Activated CD4-positive, alpha-beta T cell treated with anti-CD3 and anti-CD28 coated beads, Interleukin-2, Interleukin-6, amounts not matched to agents 100 ng/mL and 50 ng/mL, durations not matched to agents 16 hours and 8 hours (primary cell): ENCODE measurements around the gene AOPEP.

Source experiments
- DNase-seq: peaks from one replicate; pipeline ENCODE4 v3.0.0-alpha.2; 2020

Gene AOPEP

DNA sequence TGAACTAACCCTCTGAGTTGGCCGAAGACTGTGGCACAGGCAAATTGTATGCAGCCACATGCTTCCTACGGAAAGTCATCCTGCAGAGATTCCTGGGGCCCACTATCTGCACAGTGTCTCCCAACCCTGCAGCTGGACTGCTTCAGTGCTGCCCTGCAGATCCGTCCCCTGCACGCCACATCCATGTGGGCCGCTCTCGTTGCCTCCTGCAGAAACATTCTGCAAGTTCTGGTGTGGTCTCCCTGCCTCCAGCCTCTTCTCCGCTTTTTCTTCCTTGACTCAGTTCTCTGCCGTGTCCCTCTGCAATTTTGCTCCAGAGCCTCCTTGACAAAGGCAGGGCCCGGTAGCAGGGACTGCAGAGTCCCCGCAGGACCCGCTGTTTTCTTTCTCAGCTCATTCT, 249.0 kb downstream of the AOPEP start:
- DNase-seq: no peak

DNA sequence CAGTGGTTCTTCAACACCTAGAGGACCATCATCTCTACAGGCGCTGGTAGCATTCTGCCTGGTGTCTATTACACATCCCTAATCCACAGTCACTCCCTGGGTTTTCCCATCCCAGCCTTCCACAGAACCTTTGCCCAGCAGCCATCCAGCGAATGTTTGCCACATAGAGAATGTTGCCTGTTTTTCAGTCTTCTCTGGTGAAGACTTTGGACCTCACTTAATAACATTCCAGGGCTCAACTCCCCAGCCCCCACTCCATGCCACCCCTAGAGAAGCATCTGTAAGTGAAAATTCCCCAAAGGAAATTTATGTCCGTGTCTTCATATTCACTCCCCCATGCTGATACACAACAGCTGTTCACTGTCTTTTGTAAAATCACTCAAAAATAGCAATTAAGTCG, 249.6 kb downstream of the AOPEP start:
- no peak for DNase-seq

DNA sequence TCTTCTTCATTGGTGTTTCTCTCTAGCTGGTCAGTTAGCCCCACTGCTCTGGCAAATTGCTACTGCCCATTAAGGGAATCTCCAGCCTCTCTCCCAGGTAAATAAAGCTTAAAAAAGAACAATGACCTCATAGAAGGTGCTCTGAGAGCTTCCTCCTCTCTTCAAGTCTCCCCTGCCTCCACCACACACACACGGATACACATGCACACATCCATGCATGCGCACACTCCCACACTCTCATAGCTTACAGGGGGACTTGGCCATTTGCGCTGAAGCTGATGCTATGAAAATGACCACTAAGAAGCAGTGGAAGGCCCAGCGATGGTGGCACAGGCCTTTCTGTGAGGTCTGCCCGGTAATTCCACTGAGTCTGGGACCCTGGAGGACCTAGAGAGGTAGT, 250.9 kb downstream of the AOPEP start:
- no peak for DNase-seq

DNA sequence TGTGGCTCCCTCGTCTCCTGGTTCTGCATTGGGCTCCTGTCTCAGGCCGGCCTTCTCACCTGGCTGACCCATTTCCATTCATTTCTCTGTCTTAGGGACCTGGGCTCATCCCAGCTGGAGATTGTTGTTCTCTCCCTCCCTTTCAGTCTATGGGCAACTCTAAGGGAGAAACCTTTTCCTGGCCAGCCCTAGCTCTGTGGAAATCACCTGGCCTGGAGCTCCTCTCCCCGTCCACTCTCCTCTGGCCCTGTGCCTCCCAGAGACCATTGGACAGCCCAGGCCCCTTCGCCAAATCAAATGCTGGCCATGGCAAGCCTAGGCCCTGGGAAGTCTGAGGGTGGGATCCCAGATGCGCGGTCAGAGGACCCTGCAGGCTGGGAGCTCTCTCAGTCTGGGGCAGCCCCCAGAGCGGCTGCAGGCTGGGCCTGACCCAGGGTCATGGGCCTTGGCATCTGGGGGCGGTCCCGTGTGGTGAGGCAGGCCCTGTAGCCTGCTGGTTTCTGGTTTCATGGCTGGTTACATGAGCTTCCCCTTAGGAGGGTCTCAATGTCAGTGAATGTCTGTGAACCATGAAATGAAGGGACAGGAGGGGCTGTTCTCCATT, 253.5 kb downstream of the AOPEP start:
- DNase-seq: no peak

DNA sequence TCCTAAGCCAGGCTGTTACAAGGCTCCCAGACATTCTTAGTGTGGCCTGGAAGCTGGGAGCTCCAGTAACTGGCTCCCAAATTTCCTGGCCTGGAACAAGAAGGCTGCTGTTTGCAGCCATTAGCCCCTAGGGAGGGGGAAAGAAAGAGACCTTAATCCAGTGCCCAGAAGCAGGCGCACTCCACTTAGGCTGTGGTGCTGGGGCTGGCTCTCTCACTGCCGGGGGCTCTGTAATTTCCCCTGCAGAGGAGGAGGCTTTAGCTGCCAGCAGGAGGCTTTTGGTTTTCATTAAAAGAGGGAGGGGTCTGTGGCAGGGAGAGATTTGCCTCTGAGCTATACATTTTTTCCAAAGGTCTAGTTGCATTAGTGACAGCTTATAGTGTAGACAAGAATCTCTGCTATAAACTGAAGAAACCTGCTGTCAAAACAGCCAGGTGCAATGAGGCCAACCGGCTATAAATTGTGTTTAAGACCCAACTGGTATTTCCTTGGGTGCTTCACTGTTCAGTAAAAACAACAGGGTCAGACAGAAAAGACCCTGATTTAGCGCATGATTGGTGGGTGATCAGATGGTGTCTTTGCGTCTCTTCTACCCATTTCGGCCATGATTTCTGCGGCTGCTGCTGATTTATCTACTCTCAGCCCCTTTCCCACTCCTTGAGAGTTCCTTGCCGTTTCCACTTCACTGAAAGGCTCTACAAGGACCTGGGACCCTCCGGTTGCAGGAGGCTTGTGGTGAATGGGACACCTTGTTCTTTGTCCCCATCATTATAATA, 254.6 kb downstream of the AOPEP start:
- no peak for DNase-seq

DNA sequence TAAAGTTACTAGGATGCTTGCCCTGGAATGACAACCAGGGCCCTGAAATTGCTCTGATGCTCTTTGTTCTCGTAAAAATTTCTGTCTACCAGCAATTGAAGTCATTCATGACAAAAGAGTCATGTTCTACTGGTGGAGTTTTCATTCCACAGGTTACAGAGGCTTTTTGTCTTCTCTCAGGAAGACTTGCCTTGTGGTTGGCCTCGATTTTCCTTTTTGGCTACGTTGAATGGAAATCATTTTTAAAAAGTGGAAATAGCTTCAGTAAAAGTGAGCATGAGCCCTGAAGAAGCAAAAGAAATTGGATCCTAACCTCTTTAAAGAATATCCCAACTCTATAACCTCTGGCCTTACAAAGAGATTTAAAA, 255.2 kb downstream of the AOPEP start:
- DNase-seq: no peak

DNA sequence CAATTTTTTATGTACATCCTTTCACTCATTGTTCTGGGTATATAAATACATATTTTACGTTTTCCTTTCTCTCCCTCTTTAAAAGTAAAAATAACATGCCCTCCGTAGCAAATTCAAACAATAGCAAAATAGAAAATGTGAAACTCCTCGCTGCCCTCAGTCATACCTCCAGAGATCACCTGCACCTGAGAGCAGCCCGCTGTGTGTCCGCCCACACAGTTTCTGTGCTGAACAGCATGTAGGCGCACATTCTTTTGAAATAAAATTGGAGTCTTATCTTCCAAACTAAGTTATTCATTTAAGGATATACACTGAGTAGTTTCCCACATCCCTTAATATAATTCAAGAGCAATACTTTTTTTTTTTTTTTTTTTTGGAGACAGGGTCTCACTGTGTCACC, 255.7 kb downstream of the AOPEP start:
- no peak for DNase-seq

DNA sequence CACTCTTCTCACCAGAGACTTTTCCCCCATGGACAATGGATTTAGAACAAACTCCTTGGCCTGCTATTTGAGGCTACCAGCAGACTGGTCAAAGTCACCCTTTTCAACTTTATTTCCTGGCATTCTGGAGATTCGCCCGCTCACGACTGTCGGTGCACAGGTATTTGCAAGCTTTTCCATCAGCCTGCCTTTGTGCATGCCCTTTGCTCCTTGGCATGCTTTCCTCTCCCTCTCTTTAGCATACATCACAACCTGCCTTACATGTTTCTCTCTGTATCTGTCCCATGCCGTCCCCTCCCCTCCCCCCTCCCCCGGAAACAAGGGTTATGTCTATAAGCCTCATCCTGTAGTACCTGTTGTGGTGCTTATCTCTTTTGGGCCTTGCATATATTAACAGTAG, 257.1 kb downstream of the AOPEP start:
- DNase-seq: no peak

DNA sequence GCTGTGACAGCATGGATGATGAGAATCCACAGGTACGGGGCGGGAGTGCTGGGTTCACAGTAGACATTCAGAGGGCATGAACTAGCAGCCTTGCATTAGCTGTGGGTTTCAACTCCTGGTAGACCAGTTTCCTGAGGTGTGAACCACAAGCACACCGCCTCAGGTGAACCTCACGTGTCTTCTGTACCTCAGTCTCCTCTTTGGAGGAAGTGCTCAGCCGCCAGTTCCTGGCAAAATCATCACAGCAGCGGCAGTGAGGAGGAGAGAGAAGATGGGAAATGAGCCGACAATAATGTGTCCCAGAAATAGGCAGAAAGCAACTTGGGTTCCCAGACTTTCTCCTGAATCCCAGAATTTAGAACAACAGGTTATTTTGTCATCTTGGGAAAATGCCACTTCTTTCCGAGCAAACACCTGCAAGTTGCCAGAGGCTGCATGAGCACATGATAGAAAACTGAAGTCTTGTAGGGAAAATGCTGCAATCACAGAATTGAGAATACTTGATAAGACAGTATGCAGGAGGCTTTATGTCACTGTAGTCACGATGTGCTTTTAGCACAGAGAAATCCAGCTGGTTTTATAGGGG, 258.5 kb downstream of the AOPEP start:
- DNase-seq: no peak

DNA sequence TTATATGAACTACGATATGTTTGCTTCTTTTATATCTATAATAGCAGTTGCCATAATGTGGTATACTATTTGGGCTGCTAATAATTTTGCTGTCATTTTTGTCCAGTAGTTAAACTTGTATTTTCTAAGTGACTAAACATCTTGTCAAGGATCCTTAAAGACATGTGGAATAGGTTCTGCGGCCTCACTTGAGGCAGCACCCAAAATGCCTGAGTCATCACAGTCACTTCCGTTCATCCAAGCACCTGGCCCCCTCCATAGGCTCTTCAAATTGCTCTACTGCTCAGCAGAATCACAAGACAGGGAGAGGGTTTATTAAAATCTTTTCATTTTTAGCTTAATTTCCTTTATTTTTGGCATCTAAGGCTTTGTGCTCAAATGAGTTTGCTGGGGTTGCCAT, 259.1 kb downstream of the AOPEP start:
- no peak for DNase-seq

DNA sequence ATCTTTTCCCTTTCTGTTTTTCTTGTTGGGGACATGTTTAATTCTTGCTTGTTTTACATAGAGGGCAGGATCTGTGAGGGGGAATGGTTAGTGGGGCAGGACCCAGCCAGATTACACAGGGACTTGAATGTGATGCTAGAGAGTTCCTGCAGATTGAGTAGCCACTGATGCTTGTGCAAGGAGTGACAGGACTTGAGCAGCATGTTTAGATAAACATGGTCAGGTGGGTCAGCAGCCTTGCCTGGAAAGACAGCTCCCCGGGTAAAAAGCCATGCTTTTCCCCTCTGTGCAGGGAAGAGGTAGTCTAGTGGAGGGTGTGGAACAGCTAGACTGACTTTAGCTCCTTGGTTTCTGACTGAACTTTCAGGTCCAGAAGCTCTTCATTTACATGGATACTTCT, 261.2 kb downstream of the AOPEP start:
- DNase-seq: no peak

DNA sequence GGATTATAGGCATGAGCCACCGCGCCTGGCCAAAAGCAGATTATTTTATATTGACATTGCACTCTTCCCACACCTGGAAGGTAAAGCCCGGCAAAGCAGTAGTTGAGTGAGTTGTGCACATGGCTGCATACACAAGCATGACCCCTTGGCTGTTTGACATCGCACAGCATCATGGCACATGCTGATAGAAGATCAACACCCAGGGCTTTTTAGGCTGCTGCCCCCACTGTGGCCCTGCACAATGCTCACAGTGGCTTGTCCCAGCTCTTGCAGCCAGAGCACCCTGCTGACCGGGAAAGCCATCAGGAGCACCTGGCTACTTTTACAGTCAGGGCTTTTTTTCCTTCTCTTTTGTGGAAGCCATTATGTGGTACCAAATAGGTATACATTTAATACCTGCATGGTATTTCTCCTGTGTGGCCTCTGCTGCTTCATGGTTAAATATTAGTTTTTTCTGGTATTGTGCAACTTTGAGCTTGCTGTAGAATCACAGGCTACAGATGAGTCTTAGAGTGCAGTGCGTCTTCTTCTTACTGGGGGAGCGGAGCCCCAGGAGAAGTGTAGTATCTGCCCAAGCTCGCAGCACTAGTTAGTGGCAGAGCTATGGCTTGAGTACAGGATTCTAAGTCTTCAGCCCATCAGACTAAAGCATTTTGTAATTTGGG, 264.5 kb downstream of the AOPEP start:
- no peak for DNase-seq

DNA sequence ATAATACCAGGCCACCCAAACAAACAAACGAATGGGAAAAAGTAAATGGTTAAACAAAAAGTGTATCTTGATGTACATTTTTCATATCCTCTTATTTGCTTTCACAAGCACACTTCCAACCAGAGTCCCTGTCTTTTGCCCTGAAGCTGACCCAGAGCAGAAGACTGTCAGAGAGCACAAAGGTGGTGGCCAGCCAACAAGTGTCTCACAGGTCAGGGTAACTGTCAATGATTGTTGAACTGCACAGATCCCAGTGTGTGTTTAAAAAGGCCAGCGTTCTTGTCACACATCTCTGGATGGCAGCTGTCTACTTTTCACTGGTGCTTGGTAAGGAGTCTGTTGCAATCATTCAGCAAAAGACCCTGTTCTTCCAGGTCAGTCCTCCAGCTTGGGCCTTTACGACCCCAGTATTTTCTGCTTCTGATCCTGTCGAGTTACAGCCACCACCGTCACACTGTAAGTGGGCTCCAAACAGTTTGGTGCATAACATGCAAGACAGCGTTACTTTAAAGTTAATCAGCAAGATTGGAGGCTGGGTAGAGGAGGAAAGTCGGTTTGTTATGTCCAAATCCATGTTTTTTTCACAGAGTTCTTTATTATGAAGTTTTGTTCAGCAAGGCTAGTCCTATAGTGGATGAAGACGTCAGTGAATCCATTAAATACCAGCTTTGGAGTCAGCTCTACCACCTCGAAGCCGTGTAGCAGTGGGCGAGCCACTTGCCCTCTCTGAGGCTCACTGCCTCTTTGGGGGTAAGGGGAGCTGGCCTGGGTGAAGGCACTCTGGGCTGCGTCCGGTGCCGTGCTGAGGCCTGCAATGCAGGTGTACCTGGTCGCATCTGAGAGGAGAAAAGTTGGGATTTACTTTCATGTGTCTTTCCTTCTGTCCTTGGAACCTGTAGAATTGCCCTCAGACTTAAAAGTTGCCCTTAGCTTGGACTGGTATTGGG, 265.7 kb downstream of the AOPEP start:
- no peak for DNase-seq

DNA sequence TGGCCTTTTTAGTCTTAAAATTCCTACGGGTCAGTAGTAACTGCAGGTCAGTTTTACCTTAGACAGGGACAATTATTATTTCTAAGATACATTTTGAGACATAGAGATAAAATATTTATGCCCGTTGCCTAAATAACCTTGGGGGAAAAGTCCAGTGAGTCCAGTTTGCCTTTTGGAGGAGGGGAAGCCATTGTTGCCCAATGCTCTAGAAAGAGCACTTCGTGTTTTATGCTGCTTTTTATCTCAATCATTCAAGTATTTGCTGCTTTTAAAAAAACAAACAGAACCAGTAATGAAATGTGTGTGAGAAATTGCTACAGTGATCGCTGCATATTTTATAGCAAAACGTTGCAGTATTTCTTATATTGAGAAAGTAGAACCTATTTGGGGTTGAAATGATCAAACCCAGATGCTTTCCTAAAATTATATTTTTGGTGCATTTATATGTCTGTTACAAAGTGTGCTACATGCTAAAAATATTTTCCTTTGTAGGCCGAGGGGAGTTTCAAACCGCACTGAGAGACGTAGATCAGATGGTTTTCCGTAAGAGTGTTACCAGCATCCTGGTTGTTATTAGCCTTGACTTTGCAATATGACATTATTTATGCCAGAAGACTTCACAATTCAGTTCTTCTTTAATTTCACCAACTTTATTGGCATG, 266.8 kb downstream of the AOPEP start:
- DNase-seq: no peak

DNA sequence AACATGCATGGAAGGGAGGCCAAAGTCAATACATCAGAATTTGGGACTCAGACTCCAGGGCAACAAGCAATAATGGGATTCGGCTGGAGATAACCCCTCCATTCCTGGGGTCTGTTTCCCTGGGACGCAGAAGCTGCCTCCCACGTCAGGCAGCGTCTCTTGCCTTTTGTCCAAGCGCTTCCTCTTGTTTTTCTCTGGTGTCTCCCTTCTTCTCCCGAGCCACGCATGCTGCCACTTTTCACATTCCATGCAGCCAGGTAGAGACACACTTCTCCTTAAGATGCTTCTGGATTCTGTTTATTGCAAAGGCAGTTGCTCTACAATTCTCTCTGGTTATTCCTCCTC, 267.3 kb downstream of the AOPEP start:
- no peak for DNase-seq

DNA sequence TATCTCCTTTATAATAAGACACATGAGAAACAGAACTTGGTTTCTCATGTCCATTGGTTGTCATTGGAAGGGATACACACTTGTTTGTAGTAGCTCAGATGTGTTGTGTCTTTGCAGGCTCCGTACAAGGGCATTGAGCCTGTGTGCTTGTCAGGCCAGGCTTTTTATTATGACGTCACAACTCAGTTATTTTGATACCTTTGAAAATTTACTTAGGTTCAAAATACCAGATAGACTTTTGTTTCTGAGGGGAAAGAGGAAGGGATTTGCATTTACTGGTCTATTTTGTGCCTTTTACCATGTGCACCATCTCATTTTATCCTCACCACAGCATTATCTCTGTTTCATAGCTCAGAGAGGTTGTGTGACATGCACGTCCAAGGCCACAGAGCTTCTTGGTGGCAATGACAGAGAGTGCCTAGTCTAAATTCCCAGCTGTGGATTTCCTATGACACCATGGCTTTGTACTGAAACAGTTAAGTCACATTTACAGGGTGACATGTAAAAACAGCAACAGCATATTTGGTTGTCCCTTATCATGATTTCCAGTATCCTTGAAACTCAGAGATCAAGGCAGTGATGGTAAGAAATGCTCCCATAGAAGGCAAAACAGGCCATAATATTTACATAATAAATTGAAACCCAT, 268.7 kb downstream of the AOPEP start:
- no peak for DNase-seq

DNA sequence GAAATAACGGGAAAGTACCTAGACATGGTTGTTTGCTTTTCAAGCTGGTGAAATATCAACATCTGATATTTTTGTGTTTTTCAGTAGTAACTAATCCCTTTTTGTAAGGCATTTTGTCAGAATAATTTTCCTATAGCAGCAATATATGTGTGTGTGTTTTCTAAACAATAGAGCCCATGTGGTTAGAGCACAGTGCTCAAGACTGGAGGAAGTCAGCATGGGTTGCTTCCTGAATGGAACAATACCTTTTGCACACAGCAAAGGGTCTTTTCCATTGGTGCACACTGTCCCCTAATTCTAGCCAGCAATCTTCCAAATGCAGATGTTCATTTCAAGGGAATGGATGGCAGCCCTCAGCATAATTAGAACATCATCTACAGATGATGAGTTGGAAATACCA, 270.1 kb downstream of the AOPEP start:
- no peak for DNase-seq

DNA sequence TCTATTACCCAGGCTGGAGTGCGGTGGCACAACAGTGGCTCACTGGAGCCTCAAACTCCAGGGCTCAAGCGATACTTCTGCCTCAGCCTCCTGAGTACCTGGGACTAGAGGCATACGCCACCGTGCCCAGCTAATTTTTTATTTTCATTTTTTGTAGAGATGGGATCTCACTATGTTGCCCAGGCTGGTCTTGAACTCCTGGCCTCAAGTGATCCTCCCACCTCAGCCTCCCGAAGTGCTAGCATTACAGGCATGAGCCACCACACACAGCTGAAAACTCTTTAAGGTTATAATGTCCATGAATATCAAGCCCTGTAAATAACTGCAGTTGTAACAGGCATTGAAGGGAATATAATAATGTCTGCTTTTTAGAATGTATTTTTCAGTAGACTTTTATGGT, 271.2 kb downstream of the AOPEP start:
- no peak for DNase-seq

DNA sequence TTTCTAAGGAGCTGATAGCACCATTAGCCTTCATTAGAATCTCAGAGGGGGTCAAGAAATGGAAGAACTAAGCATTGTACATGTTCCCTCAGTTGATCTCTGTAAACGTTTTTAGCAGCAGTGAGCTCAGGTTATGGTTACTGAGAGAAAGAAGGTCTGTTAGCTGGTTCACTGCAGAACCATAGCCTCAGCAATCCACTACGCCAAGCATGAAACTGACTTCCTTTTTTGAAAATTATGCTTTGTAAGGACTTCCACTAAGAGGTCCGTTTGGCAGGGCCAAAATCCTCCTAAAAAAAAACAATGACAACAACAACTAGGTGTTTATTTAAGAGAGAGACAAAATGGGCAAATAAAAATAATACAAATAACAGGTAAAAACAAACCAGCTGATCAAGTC, 273.3 kb downstream of the AOPEP start:
- DNase-seq: no peak

DNA sequence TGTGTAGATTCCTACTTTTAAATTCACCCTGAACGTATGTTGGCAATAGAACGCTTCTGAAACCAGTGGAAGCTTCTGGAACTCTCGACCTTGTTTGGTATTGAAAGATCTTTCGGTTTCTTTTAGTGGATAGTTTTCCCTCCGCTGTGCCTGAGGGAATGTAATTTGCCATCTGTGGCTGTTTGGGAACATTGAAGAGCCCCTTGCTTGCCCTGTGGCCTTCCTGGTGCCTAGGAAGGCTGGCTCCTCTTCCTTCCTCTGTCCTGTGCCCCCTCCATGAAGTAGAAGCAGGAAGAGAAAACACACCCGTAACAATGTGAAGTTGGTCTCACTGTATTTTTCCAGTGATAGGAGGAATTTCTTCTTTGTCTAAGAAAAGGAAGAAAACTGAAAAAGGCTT, 274.3 kb downstream of the AOPEP start:
- no peak for DNase-seq

DNA sequence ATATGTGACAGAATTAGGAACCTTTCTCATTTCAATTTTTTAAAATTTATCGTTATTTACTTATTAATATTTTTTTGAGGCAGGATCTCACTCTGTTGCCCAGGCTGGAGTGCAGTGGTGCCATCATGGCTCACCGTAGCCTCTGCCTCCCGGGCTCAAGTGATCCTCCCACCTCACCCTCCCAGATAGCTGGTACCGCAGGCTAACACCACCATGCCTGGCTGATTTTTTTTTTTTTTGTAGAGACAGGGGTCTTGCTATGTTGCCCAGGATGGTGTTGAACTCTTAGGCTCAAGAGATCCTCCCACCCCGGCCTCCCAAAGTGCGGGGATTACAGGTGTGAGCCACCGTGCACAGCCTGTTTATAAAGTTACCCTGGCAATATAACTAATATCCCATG, 275.2 kb downstream of the AOPEP start:
- no peak for DNase-seq
